CD14-positive monocyte (primary cell): ENCODE results near the gene HGFAC. TPM values are rescaled to one million over a fixed set of nuclear protein-coding genes. Genes with fewer than 3 reads are reported as not detected.

ENCODE experiments used
- DNase-seq, 3 donors: peaks; one replicate each; pipeline ENCODE4 v3.0.0-alpha.2; 2011 to 2022
- H2AFZ ChIP-seq: 2 replicates; pipeline ENCODE4 v1.6.0; 2012; ENCODE audit warnings: mild to moderate bottlenecking, low read depth, low read length, inconsistent platforms; ENCODE audit not compliant: insufficient read depth, poor library complexity, severe bottlenecking
- H3K27ac ChIP-seq, 2 donors: 1 replicate in 1 of 2; 2 replicates in 1 of 2; pipeline ENCODE4 v1.5.1; 2012 to 2013; ENCODE audit warnings: low read length in 2 of 2, control low read depth in 1 of 2, inconsistent platforms in 1 of 2, low read depth in 1 of 2, mild to moderate bottlenecking in 1 of 2
- H3K27me3 ChIP-seq, 2 donors: one replicate each; pipeline versions ENCODE4 v1.6.0 to v1.6.1; 2011 to 2013; ENCODE audit warnings: low read length in 2 of 2; ENCODE audit not compliant: control insufficient read depth in 2 of 2, insufficient read depth in 2 of 2
- H3K36me3 ChIP-seq, 2 donors: replicated peaks in 1 of 2; 1 replicate in 1 of 2; 2 replicates in 1 of 2; pipeline versions ENCODE4 v1.5.1 to v1.6.1; 2012 to 2013; ENCODE audit warnings: low read length in 2 of 2, control low read depth in 1 of 2, inconsistent platforms in 1 of 2, mild to moderate bottlenecking in 1 of 2; ENCODE audit not compliant: insufficient read depth in 2 of 2, control insufficient read depth in 1 of 2
- H3K4me1 ChIP-seq, 2 donors: 1 replicate in 1 of 2; 2 replicates in 1 of 2; pipeline versions ENCODE4 v1.5.1 to v1.6.1; 2012 to 2013; ENCODE audit warnings: low read length in 2 of 2, control low read depth in 1 of 2, inconsistent platforms in 1 of 2, mild to moderate bottlenecking in 1 of 2, moderate library complexity in 1 of 2; ENCODE audit not compliant: insufficient read depth in 2 of 2, control insufficient read depth in 1 of 2
- H3K4me2 ChIP-seq: replicated peaks from 2 replicates; pipeline ENCODE3; 2012; ENCODE audit warnings: low read length, moderate library complexity, mild to moderate bottlenecking; ENCODE audit not compliant: poor library complexity, severe bottlenecking; ENCODE audit errors: extremely low read depth
- H3K4me3 ChIP-seq, 3 experiments: fragments of 200-600 bp in 1 of 3; sonication (generic) in 1 of 3; replicated peaks in 1 of 3; 1 replicate in 2 of 3; 2 replicates in 1 of 3; pipeline ENCODE4 v1.5.1; 2011 to 2013; ENCODE audit warnings: low read length in 3 of 3, mild to moderate bottlenecking in 3 of 3, control low read depth in 2 of 3, low read depth in 2 of 3, inconsistent platforms in 1 of 3, moderate library complexity in 1 of 3
- H3K79me2 ChIP-seq: 2 replicates; pipeline ENCODE4 v1.6.0; 2012; ENCODE audit warnings: mild to moderate bottlenecking, control low read depth, inconsistent platforms, low read length, moderate library complexity; ENCODE audit not compliant: insufficient read depth
- H3K9ac ChIP-seq: 2 replicates; pipeline ENCODE4 v1.6.0; 2017; ENCODE audit warnings: low read length, mild to moderate bottlenecking; ENCODE audit not compliant: insufficient read depth, poor library complexity, severe bottlenecking
- H3K9me3 ChIP-seq, 2 donors: replicated peaks in 1 of 2; 1 replicate in 1 of 2; 2 replicates in 1 of 2; pipeline versions ENCODE4 v1.5.1 to v1.6.1; 2012 to 2013; ENCODE audit warnings: low read length in 2 of 2, control low read depth in 1 of 2; ENCODE audit not compliant: control insufficient read depth in 1 of 2, insufficient read depth in 1 of 2
- H4K20me1 ChIP-seq: 2 replicates; pipeline ENCODE4 v1.6.0; 2012; ENCODE audit warnings: mild to moderate bottlenecking, low read length, control low read depth, moderate library complexity; ENCODE audit not compliant: insufficient read depth
- H3K27ac Mint-ChIP-seq, 7 donors: one replicate each; pipeline ENCODE4 v1.8.0; 2020; ENCODE audit warnings: mild to moderate bottlenecking in 7 of 7, mixed read lengths in 7 of 7, moderate library complexity in 6 of 7, inconsistent platforms in 2 of 7
- H3K27me3 Mint-ChIP-seq, 3 donors: one replicate each; pipeline ENCODE4 v1.8.0; 2021 to 2022; ENCODE audit warnings: low read depth in 3 of 3, mild to moderate bottlenecking in 3 of 3, mixed read lengths in 3 of 3, moderate library complexity in 3 of 3, inconsistent platforms in 1 of 3
- H3K36me3 Mint-ChIP-seq, 2 donors: one replicate each; pipeline ENCODE4 v1.8.0; 2020; ENCODE audit warnings: mixed read lengths in 2 of 2, inconsistent platforms in 1 of 2, mild to moderate bottlenecking in 1 of 2
- H3K4me1 Mint-ChIP-seq: one replicate; pipeline ENCODE4 v1.8.0; 2020; ENCODE audit warnings: mild to moderate bottlenecking, mixed read lengths
- H3K4me3 Mint-ChIP-seq, 2 donors: one replicate each; pipeline ENCODE4 v1.8.0; 2020; ENCODE audit warnings: mild to moderate bottlenecking in 2 of 2, mixed read lengths in 2 of 2, moderate library complexity in 1 of 2
- H3K9me3 Mint-ChIP-seq, 7 donors: one replicate each; pipeline ENCODE4 v1.8.0; 2020 to 2022; ENCODE audit warnings: mixed read lengths in 7 of 7, mild to moderate bottlenecking in 6 of 7, moderate library complexity in 6 of 7, inconsistent platforms in 2 of 7
- CTCF ChIP-seq: fragments of 200-600 bp; IDR thresholded peaks from one replicate; pipeline ENCODE4 v1.8.0; 2022; ENCODE audit warnings: antibody characterized with exemption, mild to moderate bottlenecking
- WGBS: methylation state at CpG from one replicate; pipeline ENCODE4 v1.1.5; 2013; ENCODE audit warnings: missing lambda C conversion rate; ENCODE audit not compliant: insufficient coverage; 5-methylcytosine and 5-hydroxymethylcytosine counted together
- intact Hi-C, 2 donors: fragments of 100-400 bp; cut with micrococcal nuclease; formaldehyde crosslinking; loops; one replicate each; pipeline versions ENCODE4 v1.15.0 to v1.15.1; 2023
- polyA plus RNA-seq, 3 donors: library from polyadenylated mRNA; depleted of rRNA in 1 of 3; unstranded in 2 of 3; stranded (reverse) in 1 of 3; fragments of 300-500 nt in 2 of 3; fragments of >200 nt in 1 of 3; fragmentation: Illumina TruSeq in 2 of 3; gene quantifications; 1 replicate in 2 of 3; 2 replicates in 1 of 3; pipeline ENCODE4 v1.2.3, GENCODE V29; 2012 to 2021

Gene HGFAC
- polyA plus RNA-seq, 3 donors: 0.17 TPM; not detected in 2

GRCh38 chr4:3435686-3435956 is 6.1 kb upstream of the HGFAC start:
- TF ChIP-seq CTCF: no peak
- Histone ChIP-seq H2AFZ (no peak overlapping the region), H3K4me3 (no peak overlapping the region), H3K9me3 (no peaks in the 10 kb centered on the region), H3K27me3 (no peaks in the 10 kb centered on the region), H3K9ac (no peak overlapping the region), H3K79me2 (no peaks in the 10 kb centered on the region), H4K20me1 (no peaks in the 10 kb centered on the region), H3K36me3 (no peaks in the 10 kb centered on the region), H3K27ac (no peak overlapping the region), H3K4me2 (no peak overlapping the region), H3K4me1 (peaks cover 3 to 8% of the 10 kb centered on the region in 2 donors)
- DNase-seq: no peak
- Mint-ChIP-seq H3K36me3 (peaks cover 0 to 2% of the 10 kb centered on the region in 2 donors), H3K27me3 (peaks cover 0 to 3% (median 1%) of the 10 kb centered on the region in 3 donors), H3K27ac (no peak overlapping the region), H3K9me3 (no peaks in the 10 kb centered on the region), H3K4me3 (no peak overlapping the region), H3K4me1 (peaks cover 6% of the 10 kb centered on the region)
- WGBS: 94% methylated on average over 4 of the region's 4 CpGs
- intact Hi-C loops: no loop called here

- intact Hi-C loops: no loop called here
- H3K9ac ChIP-seq: no peak overlapping the region
- Mint-ChIP-seq H3K4me3 (no peak overlapping the region), H3K9me3 (no peaks in the 10 kb centered on the region), H3K36me3 (peaks cover 0 to 2% of the 10 kb centered on the region in 2 donors), H3K4me1 (peaks cover 9% of the 10 kb centered on the region), H3K27me3 (peaks cover 0 to 1% (median 0%) of the 10 kb centered on the region in 3 donors), H3K27ac (no peak overlapping the region)
- H3K36me3 ChIP-seq: no peaks in the 10 kb centered on the region
- H3K4me1 ChIP-seq: peaks cover 3 to 8% of the 10 kb centered on the region in 2 donors
- 95% methylated on average over 18 of the region's 22 CpGs for WGBS
- DNase-seq: no peak
- H3K4me3 ChIP-seq: no peak overlapping the region
- no peaks in the 10 kb centered on the region for H3K27me3 ChIP-seq
- H3K79me2 ChIP-seq: no peaks in the 10 kb centered on the region
- H3K9me3 ChIP-seq: no peaks in the 10 kb centered on the region
- no peaks in the 10 kb centered on the region for H4K20me1 ChIP-seq
- H3K4me2 ChIP-seq: no peak overlapping the region
- H3K27ac ChIP-seq: no peak overlapping the region
- no peak for TF ChIP-seq CTCF
- H2AFZ ChIP-seq: no peak overlapping the region
Measured at GRCh38 chr4:3436048-3436797, 5.5 kb upstream of the HGFAC start.
